HEK293 (cell line): ENCODE measurements around the gene IFT122.

Source experiments
- MYNN ChIP-seq: fragments of 450-650 bp; formaldehyde crosslinking; IDR thresholded peaks from 2 replicates; pipeline ENCODE4 v1.5.1; 2016; ENCODE audit warnings: missing biosample characterization, missing genetic modification characterization, borderline replicate concordance
- REPIN1 ChIP-seq: fragments of 450-650 bp; formaldehyde crosslinking; IDR thresholded peaks from 2 replicates; pipeline ENCODE4 v1.5.1; 2017; ENCODE audit warnings: missing biosample characterization, missing genetic modification characterization, low read depth
- SALL2 ChIP-seq: fragments of 450-650 bp; formaldehyde crosslinking; IDR thresholded peaks from 2 replicates; pipeline ENCODE4 v1.5.0; 2017; ENCODE audit warnings: missing biosample characterization, mild to moderate bottlenecking, missing genetic modification characterization, borderline replicate concordance
- YY1 ChIP-seq: fragments of 450-650 bp; formaldehyde crosslinking; IDR thresholded peaks from 2 replicates; pipeline ENCODE4 v1.5.1; 2018; ENCODE audit warnings: missing biosample characterization, missing genetic modification characterization
- ZFP41 ChIP-seq: fragments of 450-650 bp; formaldehyde crosslinking; IDR thresholded peaks from 2 replicates; pipeline ENCODE4 v1.5.1; 2016; ENCODE audit warnings: missing biosample characterization, missing genetic modification characterization, borderline replicate concordance
- ZNF239 ChIP-seq: fragments of 450-650 bp; formaldehyde crosslinking; IDR thresholded peaks from 2 replicates; pipeline ENCODE4 v1.5.1; 2016; ENCODE audit warnings: missing biosample characterization, missing genetic modification characterization
- ZNF274 ChIP-seq, 2 experiments: fragments of 200-500 bp in 1 of 2; fragments of 450-650 bp in 1 of 2; sonication (Bioruptor generic) in 1 of 2; formaldehyde crosslinking in 1 of 2; IDR thresholded peaks; 2 replicates each; pipeline versions ENCODE4 v1.5.1 to v1.6.1; 2014 to 2016; ENCODE audit warnings: borderline replicate concordance in 1 of 2, inconsistent platforms in 1 of 2, low read length in 1 of 2, missing biosample characterization in 1 of 2, missing genetic modification characterization in 1 of 2
- ZNF561 ChIP-seq: fragments of 450-650 bp; IDR thresholded peaks from 2 replicates; pipeline ENCODE4 v1.5.1; 2018; ENCODE audit warnings: missing biosample characterization, missing genetic modification characterization, borderline replicate concordance
- ZNF707 ChIP-seq: fragments of 450-650 bp; formaldehyde crosslinking; IDR thresholded peaks from 2 replicates; pipeline ENCODE4 v1.5.1; 2016; ENCODE audit warnings: missing biosample characterization, missing genetic modification characterization
- ZNF777 ChIP-seq: fragments of 450-650 bp; formaldehyde crosslinking; IDR thresholded peaks from 2 replicates; pipeline ENCODE4 v1.5.1; 2017; ENCODE audit warnings: missing biosample characterization, missing genetic modification characterization, borderline replicate concordance
- TF ChIP-seq, protein P1 (sequence below): fragments of 450-650 bp; formaldehyde crosslinking; IDR thresholded peaks from 2 replicates; pipeline ENCODE4 v1.5.1; 2016; ENCODE audit warnings: missing biosample characterization, missing genetic modification characterization
- TF ChIP-seq, protein P2 (sequence below): fragments of 450-650 bp; formaldehyde crosslinking; IDR thresholded peaks from 2 replicates; pipeline ENCODE4 v1.5.1; 2016; ENCODE audit warnings: missing biosample characterization, missing genetic modification characterization
- TF ChIP-seq, protein P3 (sequence below): fragments of 450-650 bp; formaldehyde crosslinking; IDR thresholded peaks from 2 replicates; pipeline ENCODE4 v1.5.1; 2017; ENCODE audit warnings: missing biosample characterization, missing genetic modification characterization

DNA sequence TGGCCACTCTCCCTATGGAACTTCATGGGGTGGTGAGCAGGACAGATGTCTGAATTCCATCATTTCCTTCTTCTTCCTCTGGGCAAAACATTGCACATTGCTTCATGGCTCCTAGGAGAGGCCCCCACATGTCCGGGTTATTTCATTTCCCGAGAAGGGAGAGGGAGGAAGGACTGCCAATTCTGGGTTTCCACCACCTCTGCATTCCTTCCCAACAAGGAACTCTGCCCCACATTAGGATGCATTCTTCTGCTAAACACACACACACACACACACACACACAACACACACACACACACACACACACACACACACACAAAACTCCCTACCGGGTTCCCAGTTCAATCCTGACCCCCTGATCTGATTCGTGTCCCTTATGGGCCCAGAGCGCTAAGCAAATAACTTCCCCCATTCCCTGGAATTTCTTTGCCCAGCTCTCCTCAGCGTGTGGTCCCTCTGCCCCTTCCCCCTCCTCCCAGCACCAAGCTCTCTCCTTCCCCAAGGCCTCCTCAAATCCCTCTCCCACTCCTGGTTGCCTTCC is 90.3 kb downstream of the IFT122 start:
- TF ChIP-seq, protein P1, sequence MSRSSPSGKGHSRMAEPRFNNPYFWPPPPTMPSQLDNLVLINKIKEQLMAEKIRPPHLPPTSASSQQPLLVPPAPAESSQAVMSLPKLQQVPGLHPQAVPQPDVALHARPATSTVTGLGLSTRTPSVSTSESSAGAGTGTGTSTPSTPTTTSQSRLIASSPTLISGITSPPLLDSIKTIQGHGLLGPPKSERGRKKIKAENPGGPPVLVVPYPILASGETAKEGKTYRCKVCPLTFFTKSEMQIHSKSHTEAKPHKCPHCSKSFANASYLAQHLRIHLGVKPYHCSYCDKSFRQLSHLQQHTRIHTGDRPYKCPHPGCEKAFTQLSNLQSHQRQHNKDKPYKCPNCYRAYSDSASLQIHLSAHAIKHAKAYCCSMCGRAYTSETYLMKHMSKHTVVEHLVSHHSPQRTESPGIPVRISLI = no peak
- TF ChIP-seq, protein P2, sequence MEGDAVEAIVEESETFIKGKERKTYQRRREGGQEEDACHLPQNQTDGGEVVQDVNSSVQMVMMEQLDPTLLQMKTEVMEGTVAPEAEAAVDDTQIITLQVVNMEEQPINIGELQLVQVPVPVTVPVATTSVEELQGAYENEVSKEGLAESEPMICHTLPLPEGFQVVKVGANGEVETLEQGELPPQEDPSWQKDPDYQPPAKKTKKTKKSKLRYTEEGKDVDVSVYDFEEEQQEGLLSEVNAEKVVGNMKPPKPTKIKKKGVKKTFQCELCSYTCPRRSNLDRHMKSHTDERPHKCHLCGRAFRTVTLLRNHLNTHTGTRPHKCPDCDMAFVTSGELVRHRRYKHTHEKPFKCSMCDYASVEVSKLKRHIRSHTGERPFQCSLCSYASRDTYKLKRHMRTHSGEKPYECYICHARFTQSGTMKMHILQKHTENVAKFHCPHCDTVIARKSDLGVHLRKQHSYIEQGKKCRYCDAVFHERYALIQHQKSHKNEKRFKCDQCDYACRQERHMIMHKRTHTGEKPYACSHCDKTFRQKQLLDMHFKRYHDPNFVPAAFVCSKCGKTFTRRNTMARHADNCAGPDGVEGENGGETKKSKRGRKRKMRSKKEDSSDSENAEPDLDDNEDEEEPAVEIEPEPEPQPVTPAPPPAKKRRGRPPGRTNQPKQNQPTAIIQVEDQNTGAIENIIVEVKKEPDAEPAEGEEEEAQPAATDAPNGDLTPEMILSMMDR = no peak
- TF ChIP-seq YY1 (tag by site-specific recombination) (no peak), ZFP41 (tag by site-specific recombination) (no peak), SALL2 (tag by site-specific recombination) (no peak), REPIN1 (no peak), ZNF274 (IDR thresholded peaks at IDR 0.05; ENCODE audit: low read length) (no peak), ZNF274 (tag by site-specific recombination; IDR thresholded peaks at IDR 0.05; ENCODE audit: borderline replicate concordance) (no peak), ZNF707 (tag by site-specific recombination) (no peak), ZNF561 (no peak), ZNF239 (tag by site-specific recombination) (no peak), MYNN (no peak), ZNF777 (tag by site-specific recombination) (no peak)
- TF ChIP-seq, protein P3, sequence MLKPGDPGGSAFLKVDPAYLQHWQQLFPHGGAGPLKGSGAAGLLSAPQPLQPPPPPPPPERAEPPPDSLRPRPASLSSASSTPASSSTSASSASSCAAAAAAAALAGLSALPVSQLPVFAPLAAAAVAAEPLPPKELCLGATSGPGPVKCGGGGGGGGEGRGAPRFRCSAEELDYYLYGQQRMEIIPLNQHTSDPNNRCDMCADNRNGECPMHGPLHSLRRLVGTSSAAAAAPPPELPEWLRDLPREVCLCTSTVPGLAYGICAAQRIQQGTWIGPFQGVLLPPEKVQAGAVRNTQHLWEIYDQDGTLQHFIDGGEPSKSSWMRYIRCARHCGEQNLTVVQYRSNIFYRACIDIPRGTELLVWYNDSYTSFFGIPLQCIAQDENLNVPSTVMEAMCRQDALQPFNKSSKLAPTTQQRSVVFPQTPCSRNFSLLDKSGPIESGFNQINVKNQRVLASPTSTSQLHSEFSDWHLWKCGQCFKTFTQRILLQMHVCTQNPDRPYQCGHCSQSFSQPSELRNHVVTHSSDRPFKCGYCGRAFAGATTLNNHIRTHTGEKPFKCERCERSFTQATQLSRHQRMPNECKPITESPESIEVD (tag by site-specific recombination) = no peak
